Islet of Langerhans (tissue), 1 donor: ENCODE measurements around the gene EXOC3.

Source experiments
- FAIRE-seq: peaks from one replicate; lab custom pipeline; 2011; peaks lifted over from hg19 to GRCh38; lab: Jason Lieb, UNC

EXOC3 gene

GRCh38 chr5:488744-489688 is 46.0 kb downstream of the EXOC3 start:
- FAIRE-seq: no peak

- FAIRE-seq: no peak
Measured at GRCh38 chr5:489689-490080, 46.7 kb downstream of the EXOC3 start.

- no peak for FAIRE-seq
Measured at GRCh38 chr5:490116-491106, 47.4 kb downstream of the EXOC3 start.

GRCh38 chr5:491119-491855 is 48.3 kb downstream of the EXOC3 start:
- FAIRE-seq: no peak

- no peak for FAIRE-seq
Measured at GRCh38 chr5:491856-492155, 48.8 kb downstream of the EXOC3 start.

GRCh38 chr5:492314-492893 is 49.4 kb downstream of the EXOC3 start:
- no peak for FAIRE-seq

GRCh38 chr5:493119-493701 is 50.2 kb downstream of the EXOC3 start:
- no peak for FAIRE-seq

GRCh38 chr5:493758-494157 is 50.8 kb downstream of the EXOC3 start:
- FAIRE-seq: no peak

- no peak for FAIRE-seq
Measured at GRCh38 chr5:494667-495255, 51.8 kb downstream of the EXOC3 start.

GRCh38 chr5:496028-496427 is 53.1 kb downstream of the EXOC3 start:
- FAIRE-seq: no peak

- FAIRE-seq: no peak
Measured at GRCh38 chr5:497090-497700, 54.2 kb downstream of the EXOC3 start.

- no peak for FAIRE-seq
Measured at GRCh38 chr5:497871-498509, 55.0 kb downstream of the EXOC3 start.

GRCh38 chr5:499233-500209 is 56.5 kb downstream of the EXOC3 start:
- no peak for FAIRE-seq

GRCh38 chr5:500491-500890 is 57.5 kb downstream of the EXOC3 start:
- FAIRE-seq: no peak

GRCh38 chr5:501105-501830 is 58.3 kb downstream of the EXOC3 start:
- no peak for FAIRE-seq

GRCh38 chr5:501831-502184 is 58.8 kb downstream of the EXOC3 start:
- no peak for FAIRE-seq

GRCh38 chr5:502325-503079 is 59.5 kb downstream of the EXOC3 start:
- no peak for FAIRE-seq
